ENCODE measurements around the gene RAB39A. TPM values are rescaled to one million over a fixed set of nuclear protein-coding genes. Genes with fewer than 3 reads are reported as not detected.
A peak's percentile ranks its signal among the peaks of the same experiment; 100 is the strongest.

Gene RAB39A
- total RNA-seq, 1 donor = not detected

- no peak for TF ChIP-seq CTCF (IDR thresholded peaks at IDR 0.05; ENCODE audit: insufficient read depth, low read length)
- no peak for DNase-seq (ENCODE audit: low read depth)
- H3K4me3 ChIP-seq (ENCODE audit: low read depth, low read length) = no peak overlapping the region
Measured at GRCh38 chr11:107991868-107992414, 63.7 kb downstream of the RAB39A start.

GRCh38 chr11:107996006-107996776, 67.9 kb downstream of the RAB39A start:
- TF ChIP-seq CTCF (IDR thresholded peaks at IDR 0.05; ENCODE audit: insufficient read depth, low read length) = no peak
- DNase-seq (ENCODE audit: low read depth) = no peak

GRCh38 chr11:107998761-107999160, 70.5 kb downstream of the RAB39A start:
- no peak overlapping the region for H3K4me3 ChIP-seq (ENCODE audit: low read depth, low read length)
- DNase-seq (ENCODE audit: low read depth) = peak; percentile 22
- TF ChIP-seq CTCF (IDR thresholded peaks at IDR 0.05; ENCODE audit: insufficient read depth, low read length) = no peak

More at GRCh38 chr11:107996006-107996776, 67.9 kb downstream of the RAB39A start:
- no peak overlapping the region for H3K4me3 ChIP-seq (ENCODE audit: low read depth, low read length)

- no peak overlapping the region for H3K4me3 ChIP-seq (ENCODE audit: low read depth, low read length)
- DNase-seq (ENCODE audit: low read depth) = peak; percentile 21
- TF ChIP-seq CTCF (IDR thresholded peaks at IDR 0.05; ENCODE audit: insufficient read depth, low read length) = peak; percentile 34
Measured at GRCh38 chr11:107999759-108000455, 71.7 kb downstream of the RAB39A start.

GRCh38 chr11:108002476-108002875, 74.2 kb downstream of the RAB39A start:
- DNase-seq (ENCODE audit: low read depth) = no peak
- no peak for TF ChIP-seq CTCF (IDR thresholded peaks at IDR 0.05; ENCODE audit: insufficient read depth, low read length)
- no peak overlapping the region for H3K4me3 ChIP-seq (ENCODE audit: low read depth, low read length)

GRCh38 chr11:108003623-108004022, 75.4 kb downstream of the RAB39A start:
- H3K4me3 ChIP-seq (ENCODE audit: low read depth, low read length) = no peak overlapping the region
- no peak for DNase-seq (ENCODE audit: low read depth)
- TF ChIP-seq CTCF (IDR thresholded peaks at IDR 0.05; ENCODE audit: insufficient read depth, low read length) = no peak
